HL-60 (cell line): Measurements from ENCODE around the gene NOS1AP.
A peak's percentile ranks its signal among the peaks of the same experiment; 100 is the strongest.

Experiments
- CTCF ChIP-seq: IDR thresholded peaks from one replicate; pipeline ENCODE4 v1.5.1; 2011; ENCODE audit warnings: low read length, control low read depth, inconsistent platforms; ENCODE audit not compliant: insufficient read depth
- GABPA ChIP-seq: IDR thresholded peaks from 2 replicates; pipeline ENCODE4 v1.6.1; 2012; ENCODE audit warnings: low read depth
- POLR2AphosphoS5 ChIP-seq: IDR thresholded peaks from 2 replicates; pipeline ENCODE4 v1.6.1; 2012; ENCODE audit warnings: low read depth
- REST ChIP-seq: IDR thresholded peaks from 2 replicates; pipeline ENCODE4 v1.6.1; 2012; ENCODE audit warnings: low read depth; ENCODE audit not compliant: insufficient replicate concordance
- SPI1 ChIP-seq: IDR thresholded peaks from 2 replicates; pipeline ENCODE4 v1.6.1; 2012; ENCODE audit warnings: low read depth, mild to moderate bottlenecking, borderline replicate concordance

DNA sequence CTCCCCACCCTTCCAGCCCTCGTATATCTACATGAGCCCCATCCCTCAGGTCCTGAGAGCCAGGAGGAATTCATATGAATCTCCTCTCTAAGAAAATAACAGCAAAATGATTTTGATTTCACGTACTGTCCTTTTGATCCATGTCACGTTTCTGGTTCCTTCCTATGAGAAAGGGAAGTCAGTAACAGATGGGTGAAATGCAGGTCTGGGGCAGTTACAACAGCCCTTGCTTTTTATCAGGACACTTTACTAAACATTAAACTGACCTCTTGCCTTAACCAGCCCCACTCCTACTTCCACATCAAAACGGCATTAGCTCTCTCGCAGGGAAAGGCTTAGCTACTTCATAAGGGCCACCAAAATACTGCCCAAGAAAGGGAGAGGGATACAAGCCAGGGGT, 248.1 kb downstream of the NOS1AP start:
- TF ChIP-seq CTCF (no peak), POLR2AphosphoS5 (no peak), SPI1 (peak; percentile 40; the same call in 1 of the 2 replicates), GABPA (no peak), REST (no peak)
